GM18951 (cell line): ENCODE data around the gene EPX.

Experiments used
- POLR2A ChIP-seq: IDR thresholded peaks from 4 replicates; pipeline ENCODE4 v1.6.1; 2011; ENCODE audit warnings: mild to moderate bottlenecking; ENCODE audit not compliant: insufficient read length, insufficient read depth; ENCODE audit errors: extremely low read depth
- in situ Hi-C: fragments of 300-500 bp; cut with MboI; formaldehyde crosslinking; loops from one replicate; pipeline ENCODE4 v1.12.0; 2022; ENCODE audit warnings: low sequenced_read_pairs, mixed read lengths, inconsistent platforms; ENCODE audit not compliant: unreplicated experiment

The EPX gene

GRCh38 chr17:58242171-58242784 lies 49.8 kb downstream of the EPX start:
- in situ Hi-C loops: no loop called here
- no peak for TF ChIP-seq POLR2A

GRCh38 chr17:58244963-58245362 lies 52.4 kb downstream of the EPX start:
- in situ Hi-C loops: no loop called here
- no peak for TF ChIP-seq POLR2A

- no peak for TF ChIP-seq POLR2A
These were observed 53.0 kb downstream of the EPX start for GRCh38 chr17:58245428-58246103.

GRCh38 chr17:58246104-58246740 lies 53.7 kb downstream of the EPX start:
- TF ChIP-seq POLR2A: no peak
- in situ Hi-C loops: no loop called here

More at GRCh38 chr17:58245428-58246103, 53.0 kb downstream of the EPX start:
- in situ Hi-C loops: no loop called here

- in situ Hi-C loops: no loop called here
- no peak for TF ChIP-seq POLR2A
These were observed 54.3 kb downstream of the EPX start for GRCh38 chr17:58246781-58247180.

GRCh38 chr17:58247511-58248363 lies 55.2 kb downstream of the EPX start:
- in situ Hi-C loops: no loop called here
- TF ChIP-seq POLR2A: no peak

- no peak for TF ChIP-seq POLR2A
- in situ Hi-C loops: no loop called here
These were observed 56.4 kb downstream of the EPX start for GRCh38 chr17:58248955-58249269.

- TF ChIP-seq POLR2A: no peak
- in situ Hi-C loops: no loop called here
These were observed 57.0 kb downstream of the EPX start for GRCh38 chr17:58249270-58250133.

GRCh38 chr17:58250344-58251011 lies 58.0 kb downstream of the EPX start:
- no peak for TF ChIP-seq POLR2A
- in situ Hi-C loops: no loop called here

- in situ Hi-C loops: no loop called here
These were observed 59.6 kb downstream of the EPX start for GRCh38 chr17:58252141-58252540.

GRCh38 chr17:58253082-58253481 lies 60.6 kb downstream of the EPX start:
- TF ChIP-seq POLR2A: no peak

More at GRCh38 chr17:58252141-58252540, 59.6 kb downstream of the EPX start:
- TF ChIP-seq POLR2A: no peak

More at GRCh38 chr17:58253082-58253481, 60.6 kb downstream of the EPX start:
- in situ Hi-C loops: no loop called here
